CD4-positive, alpha-beta T cell treated with Interleukin-4 for 4 hours (primary cell): ENCODE results near the gene NPFF.
"Not testable (repeated sequence)": the region's sequence is repeated elsewhere in the genome, so short reads cannot be mapped to it uniquely, and the experiment has no call there.

Source experiments
- DNase-seq: peaks from one replicate; pipeline ENCODE4 v3.0.0-alpha.2; 2020

NPFF gene, protein sequence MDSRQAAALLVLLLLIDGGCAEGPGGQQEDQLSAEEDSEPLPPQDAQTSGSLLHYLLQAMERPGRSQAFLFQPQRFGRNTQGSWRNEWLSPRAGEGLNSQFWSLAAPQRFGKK

DNA sequence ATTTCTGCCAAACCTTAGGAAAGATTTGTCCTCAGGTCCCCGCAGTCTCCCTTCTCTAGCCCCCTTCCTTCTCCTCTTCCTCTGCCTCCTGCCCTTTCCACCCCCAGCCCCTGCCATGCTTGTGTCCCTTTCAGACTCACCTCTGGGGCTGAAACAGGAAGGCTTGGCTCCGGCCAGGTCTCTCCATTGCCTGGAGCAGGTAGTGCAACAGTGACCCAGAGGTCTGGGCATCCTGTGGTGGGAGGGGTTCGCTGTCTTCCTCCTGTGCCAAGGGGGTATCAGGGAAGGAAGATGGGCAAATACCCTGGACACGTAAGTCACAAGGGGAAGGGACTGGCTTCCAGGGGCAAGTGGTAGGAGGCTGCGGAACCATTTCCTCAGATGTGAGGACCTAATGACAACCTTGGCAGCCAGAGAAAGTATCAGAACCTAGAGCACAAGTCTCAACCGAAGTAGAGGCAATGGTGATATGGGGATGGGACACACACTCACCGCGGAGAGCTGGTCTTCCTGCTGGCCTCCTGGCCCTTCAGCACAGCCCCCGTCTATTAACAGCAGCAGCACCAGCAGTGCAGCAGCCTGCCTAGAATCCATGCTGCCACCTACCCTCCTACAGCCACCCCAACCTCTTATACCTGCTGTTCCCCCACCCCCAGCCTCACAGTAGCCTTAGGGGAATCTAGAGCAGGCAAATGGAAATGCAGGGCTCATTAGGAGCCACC, at the start of gene NPFF:
Gene NPFF, minus strand, starts transcription at position 604 of the 722 bp plus-strand sequence. Its CDS starts 10 bp downstream, at position 594.
- no peak for DNase-seq

DNA sequence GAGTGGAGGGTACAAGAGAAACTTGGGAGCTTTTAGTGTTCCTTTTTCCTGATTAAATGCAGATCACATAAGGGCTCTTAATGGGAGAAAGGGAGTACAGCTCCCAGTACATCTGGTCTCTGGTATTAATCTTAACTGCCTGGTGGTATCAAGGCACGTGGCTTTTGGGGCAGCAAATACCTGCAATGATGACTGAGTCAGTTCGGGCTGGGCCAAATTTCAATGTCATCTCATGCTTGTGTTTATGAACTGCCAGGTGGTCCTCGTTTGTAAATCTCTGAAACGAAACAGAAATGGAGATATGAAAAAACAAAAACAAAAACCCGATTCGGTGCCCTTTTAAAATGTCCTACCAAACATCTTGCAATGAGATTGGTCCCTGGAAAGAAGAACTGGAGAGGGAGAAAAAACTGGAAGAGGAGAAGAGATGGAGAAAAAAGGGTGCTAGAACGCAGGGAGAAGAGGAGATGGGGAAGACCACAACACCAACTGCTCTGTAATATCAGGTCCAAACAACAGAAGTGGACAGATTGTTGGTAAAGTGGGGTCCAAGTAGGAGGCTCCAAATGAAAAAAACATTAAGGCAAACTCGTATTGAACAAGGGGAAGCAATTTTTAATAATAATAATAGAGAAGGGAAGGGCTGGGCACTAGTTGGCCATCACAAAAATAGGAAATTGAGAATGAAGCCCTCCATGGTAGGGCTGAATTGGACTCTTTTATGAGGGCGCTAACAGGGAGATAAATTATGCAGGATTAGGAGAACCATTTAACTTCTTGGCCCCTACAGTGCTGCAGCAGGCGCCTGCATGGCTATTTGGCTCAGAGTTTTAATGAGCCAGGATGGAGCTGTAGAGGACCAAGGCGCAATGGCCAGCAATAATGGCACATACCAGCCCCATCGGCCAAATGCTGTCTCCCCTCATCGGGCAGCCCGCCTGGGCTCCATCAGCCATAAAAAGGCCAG, 45.4 kb upstream of the NPFF start:
- DNase-seq = no peak

DNA sequence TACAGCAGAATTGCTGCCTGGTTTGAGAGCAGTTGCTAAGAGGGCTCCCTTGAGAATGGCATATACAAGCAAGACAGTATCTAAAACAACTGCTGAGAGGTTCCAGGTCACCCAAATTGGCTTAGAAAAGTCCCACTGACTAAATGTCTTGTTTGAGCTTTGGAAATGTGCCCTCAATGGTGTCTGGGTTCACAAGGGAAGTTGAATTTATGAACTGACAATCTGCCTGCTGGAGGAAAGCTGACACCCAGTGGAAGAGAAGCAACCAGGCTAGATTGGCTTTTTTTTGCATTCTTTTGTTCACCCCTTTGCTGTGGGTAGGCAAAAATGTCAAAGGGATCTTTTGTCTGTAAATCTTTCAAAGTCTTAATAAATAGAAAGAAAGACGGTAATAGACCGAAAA, 44.6 kb upstream of the NPFF start:
- DNase-seq = no peak

- DNase-seq = no peak
Observed at GRCh38 chr12:53550595-53550994, 43.3 kb upstream of the NPFF start.

DNA sequence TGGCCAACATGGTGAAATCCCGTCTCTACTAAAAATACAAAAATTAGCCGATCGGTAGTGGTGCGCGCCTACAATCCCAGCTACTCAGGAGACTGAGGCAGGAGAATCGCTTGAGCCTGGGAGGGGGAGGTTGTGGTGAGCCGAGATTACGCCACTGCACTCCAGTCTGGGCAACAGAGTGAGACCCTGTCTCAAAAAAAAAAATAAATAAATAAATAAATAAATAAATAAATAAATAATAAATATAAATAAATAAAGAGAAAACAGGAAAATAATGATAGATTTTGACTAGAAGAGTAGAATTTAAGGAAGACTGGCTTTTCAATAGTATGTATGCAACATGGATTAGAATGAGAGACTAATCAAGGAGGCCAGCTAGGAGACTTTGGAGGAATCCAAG, 42.8 kb upstream of the NPFF start:
- not testable (repeated sequence) for DNase-seq

DNA sequence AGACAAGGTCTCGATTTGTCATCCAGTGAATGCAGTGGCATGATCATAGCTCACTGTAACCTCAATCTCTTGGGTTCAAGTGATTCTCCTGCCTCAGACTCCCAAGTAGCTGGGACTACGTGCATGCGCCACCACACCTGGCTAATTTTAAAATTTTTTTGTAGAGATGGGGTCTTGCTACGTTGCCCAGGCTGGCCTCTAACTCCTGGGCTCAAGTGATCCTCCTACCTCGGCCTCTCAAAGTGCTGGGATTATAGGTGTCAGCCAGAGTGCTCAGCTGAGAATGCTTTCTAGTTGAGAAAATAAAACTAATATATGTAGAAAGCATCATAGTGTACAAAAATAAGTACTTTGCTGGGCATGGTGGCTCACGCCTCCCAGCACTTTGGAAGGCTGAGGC, 41.1 kb upstream of the NPFF start:
- DNase-seq = not testable (repeated sequence)

- DNase-seq = peak; percentile 48
Observed at GRCh38 chr12:53543539-53543938, 36.3 kb upstream of the NPFF start.

DNA sequence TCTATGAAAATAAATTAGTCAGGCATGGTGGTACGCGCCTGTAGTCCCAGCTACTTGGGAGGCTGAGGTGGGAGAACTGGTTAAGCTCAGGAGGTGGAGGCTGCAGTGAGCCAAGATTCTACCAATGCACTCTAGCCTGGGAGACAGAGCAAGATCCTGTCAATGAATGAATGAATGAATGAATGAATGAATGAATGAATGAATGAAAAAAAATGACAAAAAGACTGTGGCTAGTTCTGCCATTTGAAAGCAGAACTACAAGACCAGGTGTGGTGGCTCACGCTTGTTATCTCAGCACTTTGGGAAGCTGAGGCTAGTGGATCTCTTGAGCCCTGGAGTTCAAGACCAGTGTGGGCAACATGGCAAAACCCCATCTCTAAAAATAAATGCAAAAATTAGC, 32.2 kb upstream of the NPFF start:
- DNase-seq = no peak

- DNase-seq = no peak
Observed at GRCh38 chr12:53538209-53538689, 31.0 kb upstream of the NPFF start.

DNA sequence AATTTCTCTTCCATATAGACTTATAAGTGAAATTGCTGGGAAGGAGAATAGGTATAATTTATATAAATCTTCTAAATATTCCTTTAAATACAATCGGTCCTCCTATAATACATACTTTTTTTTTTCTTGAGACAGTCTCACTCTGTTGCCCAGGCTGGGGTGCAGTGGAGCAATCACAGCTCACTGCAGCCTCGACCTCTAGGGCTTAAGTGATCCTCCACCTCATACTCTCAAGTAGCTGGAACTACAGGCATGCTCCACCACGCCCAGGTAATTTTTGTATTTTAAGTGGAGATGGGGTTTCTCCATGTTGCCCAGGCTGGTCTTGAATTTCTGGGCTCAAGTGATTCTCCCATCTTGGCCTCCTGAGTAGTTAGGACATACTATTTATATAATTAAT, 29.7 kb upstream of the NPFF start:
- DNase-seq = no peak

- DNase-seq = no peak
Observed at GRCh38 chr12:53533471-53533870, 26.2 kb upstream of the NPFF start.

DNA sequence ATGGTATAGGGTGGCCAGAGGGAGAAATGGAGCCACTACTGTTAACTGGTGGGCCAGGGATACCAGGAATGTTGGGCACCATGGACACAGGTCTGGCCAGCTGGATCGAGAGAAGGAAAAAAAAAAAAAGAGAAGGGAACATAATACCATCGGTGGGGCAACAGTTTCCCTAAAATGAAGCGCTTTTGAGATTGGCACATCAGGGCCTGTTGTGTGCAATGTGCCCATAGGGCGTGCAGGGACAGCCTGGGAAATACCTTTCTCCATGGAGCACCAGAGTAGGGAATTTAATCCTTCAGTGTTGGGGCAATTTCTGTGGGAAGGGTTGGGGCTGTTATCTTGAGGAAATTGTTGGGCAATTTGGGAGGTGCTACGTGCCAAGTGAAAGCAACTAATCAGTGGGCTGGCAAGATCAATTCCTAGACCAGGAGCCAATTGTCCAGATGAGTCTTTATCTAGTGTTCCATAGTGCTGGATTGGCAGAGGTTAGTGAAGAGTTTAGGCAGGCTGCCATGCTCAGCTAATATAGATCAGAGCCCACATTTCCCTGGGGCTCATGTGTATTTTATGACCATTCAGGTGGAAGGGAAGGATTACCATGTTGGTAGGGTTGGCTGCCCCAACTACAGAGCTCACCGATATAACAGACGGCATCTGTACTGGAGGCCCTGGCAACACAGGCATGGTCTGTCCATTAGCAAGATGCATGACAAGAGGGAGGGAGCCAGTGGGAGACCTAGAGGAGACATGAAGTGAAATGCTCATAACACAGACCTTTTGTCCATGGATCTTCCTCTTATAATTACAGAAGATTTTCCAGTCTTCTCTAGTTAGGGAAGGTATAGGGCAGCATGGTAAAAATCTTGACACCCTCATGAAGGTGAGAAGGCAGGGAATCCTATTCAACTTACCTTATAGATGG, 25.5 kb upstream of the NPFF start:
- DNase-seq = no peak

- DNase-seq = no peak
Observed at GRCh38 chr12:53532021-53532420, 24.7 kb upstream of the NPFF start.

- DNase-seq = no peak
Observed at GRCh38 chr12:53530920-53531319, 23.6 kb upstream of the NPFF start.

GRCh38 chr12:53530061-53530460, 22.8 kb upstream of the NPFF start:
- DNase-seq = no peak

DNA sequence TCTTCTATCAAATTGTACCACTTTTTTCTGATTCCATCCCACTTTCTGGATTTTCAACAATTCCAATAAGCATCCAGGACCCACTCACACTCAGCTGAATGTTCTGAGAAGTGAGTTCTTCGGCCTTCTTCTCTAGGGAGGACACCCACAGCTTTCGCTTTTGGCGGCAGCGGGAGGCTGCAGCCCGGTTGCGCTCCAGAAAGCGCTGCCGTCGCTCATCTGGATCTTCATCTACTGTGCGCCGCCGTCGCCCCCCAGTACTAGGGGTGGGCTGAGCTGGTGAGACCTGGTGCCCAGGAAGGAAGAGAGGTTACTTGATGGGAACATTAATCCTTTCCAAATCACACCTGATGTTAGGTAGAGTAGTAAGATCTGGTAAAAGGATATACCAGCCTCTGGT, 17.2 kb upstream of the NPFF start:
- DNase-seq = no peak

DNA sequence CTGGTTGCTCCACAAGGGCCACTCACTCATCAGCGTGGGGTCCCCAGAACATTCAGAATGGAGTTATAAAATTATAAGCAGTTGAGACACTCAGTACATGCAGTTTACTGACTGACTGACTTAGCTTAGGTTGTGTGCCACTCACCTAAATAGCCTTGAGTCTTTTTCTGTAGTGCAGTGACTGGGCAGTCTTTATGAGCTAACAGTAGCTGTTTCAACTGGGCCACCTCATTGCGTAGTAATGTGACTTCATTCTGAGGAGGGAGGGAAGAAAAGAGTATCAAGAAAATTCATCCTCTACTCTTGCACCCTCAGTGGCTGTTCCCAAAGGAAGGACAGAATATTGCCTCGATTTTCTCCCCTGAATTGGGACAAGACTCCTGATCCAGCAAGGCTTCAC, 15.8 kb upstream of the NPFF start:
- DNase-seq = no peak

DNA sequence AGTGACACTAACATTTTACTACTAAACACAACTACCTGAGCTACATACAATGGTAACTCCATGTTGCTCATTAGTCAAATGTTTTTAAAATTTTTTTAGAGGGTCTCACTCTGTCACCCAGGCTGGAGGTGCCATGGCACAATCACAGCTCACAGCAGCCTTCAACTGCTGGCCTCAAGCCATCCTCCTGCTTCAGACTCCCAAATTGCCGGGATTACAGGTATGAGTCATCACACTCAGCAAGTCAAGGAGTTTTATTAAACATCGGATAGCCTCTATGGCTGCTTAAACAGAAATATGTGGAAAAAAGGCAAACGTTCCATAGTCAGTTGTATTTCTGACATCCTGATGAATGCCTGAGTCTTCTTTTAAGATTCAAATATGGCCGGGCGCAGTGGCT, 11.1 kb upstream of the NPFF start:
- DNase-seq = no peak

GRCh38 chr12:53516758-53517455, 9.6 kb upstream of the NPFF start:
- DNase-seq = no peak

GRCh38 chr12:53515291-53515680, 8.0 kb upstream of the NPFF start:
- no peak for DNase-seq

DNA sequence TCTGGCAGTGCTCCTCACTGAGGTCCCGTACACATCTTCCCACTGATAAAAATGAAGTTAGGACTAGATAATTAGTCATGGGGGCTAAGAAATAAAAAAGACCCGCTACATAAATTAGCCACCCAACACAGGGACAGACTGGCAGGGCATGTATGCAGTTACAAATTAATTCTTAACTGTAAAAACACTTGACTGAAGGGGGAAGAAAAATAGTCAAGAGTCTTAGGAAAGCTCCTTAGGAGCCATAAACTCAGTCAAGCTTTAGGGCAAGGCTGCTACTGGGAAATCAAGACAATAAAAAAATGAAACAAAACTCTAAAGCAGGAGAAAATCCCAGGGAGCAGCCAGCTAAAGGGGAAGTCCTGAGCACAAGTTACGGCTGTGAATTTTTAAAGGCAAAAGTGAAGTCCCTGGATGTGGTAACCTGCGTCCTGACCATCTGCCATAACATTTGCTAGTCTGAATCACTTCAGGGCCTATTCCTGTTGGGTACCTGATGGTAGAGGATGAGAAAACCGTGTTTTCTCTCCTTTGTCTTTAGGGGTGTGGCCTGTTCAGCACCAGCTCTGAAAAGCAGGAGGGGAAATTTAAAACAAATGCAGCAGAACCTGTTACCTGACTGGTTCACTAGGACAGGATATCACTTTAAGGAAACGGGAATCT, 7.5 kb upstream of the NPFF start:
- no peak for DNase-seq
